ENCODE results near the gene AOC2.
"Not testable (repeated sequence)": the region's sequence is repeated elsewhere in the genome, so short reads cannot be mapped to it uniquely, and the experiment has no call there.

The AOC2 gene

GRCh38 chr17:42853004-42853403 is 8.6 kb downstream of the AOC2 start:
- no peak overlapping the region for H3K4me3 ChIP-seq (ENCODE audit: low read depth, low read length)

- no peak overlapping the region for H3K4me3 ChIP-seq (ENCODE audit: low read depth, low read length)
Observed at GRCh38 chr17:42853597-42853967, 9.2 kb downstream of the AOC2 start.

- H3K4me3 ChIP-seq (ENCODE audit: low read depth, low read length), result no peak overlapping the region
Observed at GRCh38 chr17:42853968-42854790, 9.8 kb downstream of the AOC2 start.

- H3K4me3 ChIP-seq (ENCODE audit: low read depth, low read length), result no peak overlapping the region
Observed at GRCh38 chr17:42855048-42855596, 10.7 kb downstream of the AOC2 start.

- not testable (repeated sequence) for H3K4me3 ChIP-seq (ENCODE audit: low read depth, low read length)
Observed at GRCh38 chr17:42856093-42856492, 11.7 kb downstream of the AOC2 start.

GRCh38 chr17:42856516-42856915 is 12.1 kb downstream of the AOC2 start:
- not testable (repeated sequence) for H3K4me3 ChIP-seq (ENCODE audit: low read depth, low read length)

GRCh38 chr17:42857389-42857788 is 13.0 kb downstream of the AOC2 start:
- no peak overlapping the region for H3K4me3 ChIP-seq (ENCODE audit: low read depth, low read length)

DNA sequence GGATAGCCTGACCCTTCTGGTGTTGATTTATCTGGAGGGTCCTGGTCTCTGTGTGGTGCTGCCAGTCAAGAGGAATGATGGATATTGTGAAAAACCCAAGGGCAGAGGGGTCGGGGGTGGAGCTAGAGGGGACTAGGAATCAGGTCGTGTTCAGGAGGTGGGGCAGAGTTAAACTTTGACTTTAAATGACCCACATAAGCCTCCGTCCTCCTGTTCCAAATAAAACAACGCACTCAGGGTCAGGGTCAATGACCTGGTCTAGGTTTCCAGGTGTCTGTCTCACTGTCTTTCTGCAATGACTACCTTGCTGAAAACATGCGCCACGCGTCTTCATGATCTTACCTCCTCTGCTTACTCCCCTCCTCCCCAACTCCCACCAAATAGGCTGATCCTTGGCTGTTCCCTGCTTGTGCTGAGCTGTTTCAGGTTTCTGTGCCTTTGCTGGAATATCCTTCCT is 21.3 kb downstream of the AOC2 start:
- no peak overlapping the region for H3K4me3 ChIP-seq (ENCODE audit: low read depth, low read length)

DNA sequence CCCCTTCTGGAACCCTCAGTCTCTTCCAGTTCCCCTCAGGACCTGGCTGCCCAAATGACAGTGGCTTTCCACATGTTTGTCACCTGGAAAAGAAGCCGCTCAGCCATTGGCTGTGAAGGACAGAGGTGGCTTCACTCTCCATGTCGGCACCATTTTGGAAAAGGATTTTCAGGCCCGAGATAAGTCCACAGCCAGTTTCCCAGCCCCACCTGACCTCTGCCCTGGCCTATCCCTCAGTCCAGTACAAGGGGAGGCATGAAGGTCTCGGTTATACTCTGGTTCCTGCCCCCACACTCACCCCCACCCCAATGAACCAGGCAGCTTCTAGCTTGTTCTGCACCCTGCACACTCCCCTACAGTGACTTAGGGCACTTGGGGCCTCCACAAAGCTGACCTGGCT is 21.8 kb downstream of the AOC2 start:
- no peak overlapping the region for H3K4me3 ChIP-seq (ENCODE audit: low read depth, low read length)

- no peak overlapping the region for H3K4me3 ChIP-seq (ENCODE audit: low read depth, low read length)
Observed at GRCh38 chr17:42866631-42867575, 22.5 kb downstream of the AOC2 start.

GRCh38 chr17:42867694-42868261 is 23.4 kb downstream of the AOC2 start:
- not testable (repeated sequence) for H3K4me3 ChIP-seq (ENCODE audit: low read depth, low read length)

DNA sequence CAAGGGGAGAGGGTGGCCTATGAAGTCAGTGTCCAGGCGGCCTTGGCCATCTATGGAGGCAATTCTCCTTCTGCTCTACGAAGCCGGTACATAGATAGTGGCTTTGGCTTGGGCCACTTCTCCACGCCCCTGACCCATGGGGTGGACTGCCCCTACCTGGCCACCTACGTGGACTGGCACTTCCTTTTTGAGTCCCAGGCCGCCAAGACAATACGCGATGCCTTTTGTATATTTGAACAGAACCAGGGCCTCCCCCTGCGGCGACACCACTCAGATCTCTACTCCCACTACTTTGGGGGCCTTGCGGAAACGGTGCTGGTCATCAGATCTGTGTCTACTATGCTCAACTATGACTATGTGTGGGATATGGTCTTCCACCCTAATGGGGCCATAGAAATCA is 24.0 kb downstream of the AOC2 start:
- H3K4me3 ChIP-seq (ENCODE audit: low read depth, low read length), result no peak overlapping the region

DNA sequence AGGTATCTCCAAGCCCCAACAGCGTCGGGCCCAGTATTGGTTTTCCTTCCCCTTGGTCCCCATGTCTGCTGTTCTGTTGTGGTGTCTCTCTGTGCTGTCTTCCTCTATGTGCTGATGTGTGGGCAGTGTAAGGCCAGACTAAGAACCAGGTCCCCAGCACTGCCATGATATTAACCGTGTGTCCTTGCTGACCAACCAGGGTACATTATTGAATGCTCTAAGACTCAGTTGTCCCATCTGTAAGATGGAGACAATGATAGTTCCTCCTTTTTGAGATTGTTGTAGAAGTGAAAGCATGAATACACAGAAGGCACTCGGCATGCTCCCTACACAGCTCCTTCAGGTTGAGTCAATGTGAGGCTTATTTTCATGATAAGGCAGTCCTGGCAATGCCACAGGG is 27.3 kb downstream of the AOC2 start:
- H3K4me3 ChIP-seq (ENCODE audit: low read depth, low read length), result no peak overlapping the region

DNA sequence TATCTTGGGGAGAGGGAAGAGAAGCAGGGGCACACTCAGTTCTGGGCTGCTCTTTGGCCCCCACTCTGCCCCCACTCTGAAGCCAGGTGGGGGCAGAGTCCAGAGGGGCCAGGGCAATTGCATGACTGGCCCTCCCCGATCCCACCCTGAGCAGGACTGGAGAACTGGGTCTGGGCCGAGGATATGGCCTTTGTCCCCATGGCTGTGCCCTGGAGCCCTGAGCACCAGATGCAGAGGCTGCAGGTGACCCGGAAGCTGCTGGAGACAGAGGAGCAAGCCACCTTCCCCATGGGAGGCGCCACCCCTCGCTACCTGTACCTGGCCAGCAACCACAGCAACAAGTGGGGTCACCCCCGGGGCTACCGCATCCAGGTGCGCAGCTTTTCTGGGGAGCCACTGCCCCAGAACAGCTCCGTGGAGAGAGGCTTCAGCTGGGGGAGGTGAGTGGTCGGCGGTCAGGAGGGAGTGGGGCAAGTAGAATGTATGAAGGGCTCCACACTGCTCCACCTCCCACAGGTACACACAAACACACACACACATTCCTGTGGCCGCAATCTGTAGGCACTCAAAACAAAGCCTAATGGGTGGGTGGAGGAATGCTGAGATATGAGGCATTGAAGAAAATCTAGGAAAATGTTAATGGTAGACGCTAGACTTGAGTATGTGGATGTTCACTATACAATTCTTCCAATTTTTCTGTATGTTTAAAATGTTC is 28.0 kb downstream of the AOC2 start:
- H3K4me3 ChIP-seq (ENCODE audit: low read depth, low read length), result no peak overlapping the region

DNA sequence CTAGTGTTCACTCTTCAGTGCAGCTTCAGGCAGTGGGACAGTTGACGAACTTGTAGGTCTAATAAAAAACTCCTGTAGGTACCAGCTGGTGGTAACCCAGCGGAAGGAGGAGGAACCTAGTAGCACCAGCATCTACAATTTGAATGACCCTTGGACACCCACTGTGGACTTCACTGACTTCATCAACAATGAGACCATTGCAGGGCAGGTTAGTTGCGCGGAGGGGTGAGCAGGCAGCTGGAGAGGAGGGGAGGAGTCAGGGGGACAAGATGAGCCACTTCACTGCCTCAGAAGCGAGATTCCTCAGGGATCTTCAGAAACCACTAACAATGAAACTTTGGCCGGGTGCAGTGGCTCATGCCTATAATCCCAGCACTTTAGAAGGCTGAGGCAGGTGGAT is 28.9 kb downstream of the AOC2 start:
- H3K4me3 ChIP-seq (ENCODE audit: low read depth, low read length), result no peak overlapping the region

GRCh38 chr17:42873932-42874695 is 29.7 kb downstream of the AOC2 start:
- not testable (repeated sequence) for H3K4me3 ChIP-seq (ENCODE audit: low read depth, low read length)

- no peak overlapping the region for H3K4me3 ChIP-seq (ENCODE audit: low read depth, low read length)
Observed at GRCh38 chr17:42877037-42877436, 32.7 kb downstream of the AOC2 start.

DNA sequence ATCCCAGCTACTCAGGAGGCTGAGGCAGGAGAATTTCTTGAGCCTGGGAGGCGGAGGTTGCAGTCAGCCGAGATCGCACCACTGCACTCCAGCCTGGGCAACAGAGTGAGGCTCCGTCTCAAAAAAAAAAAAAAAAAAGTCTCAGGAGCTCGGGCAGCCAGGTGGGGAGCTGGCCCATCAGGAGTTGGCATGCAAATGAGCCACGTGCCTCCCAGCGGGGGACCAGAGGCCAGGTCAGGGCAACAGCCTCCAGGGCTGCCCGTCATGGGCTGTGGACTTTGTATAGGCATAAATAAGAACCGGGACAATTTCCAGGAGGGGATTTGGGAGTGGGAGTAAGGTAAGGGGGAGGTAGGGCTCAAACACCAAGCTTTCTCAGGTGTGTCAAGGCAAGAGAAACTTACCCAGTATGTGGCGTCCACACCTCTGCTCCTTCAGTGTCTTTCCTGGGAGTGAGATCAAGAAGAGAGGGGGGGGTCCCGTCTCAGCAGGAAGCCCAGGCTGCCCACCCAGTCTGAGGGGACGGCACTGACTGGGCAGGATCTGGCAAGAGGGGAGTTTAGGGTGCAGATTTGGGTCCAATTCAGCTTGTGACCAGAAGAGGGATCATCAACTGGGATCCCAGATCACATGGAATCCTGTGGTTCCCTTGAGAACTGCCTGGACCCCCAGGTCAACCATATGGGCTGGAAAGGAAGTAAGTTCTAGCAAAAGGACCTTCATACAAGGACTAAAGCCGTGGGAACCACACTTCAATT is 33.9 kb downstream of the AOC2 start:
- no peak overlapping the region for H3K4me3 ChIP-seq (ENCODE audit: low read depth, low read length)

DNA sequence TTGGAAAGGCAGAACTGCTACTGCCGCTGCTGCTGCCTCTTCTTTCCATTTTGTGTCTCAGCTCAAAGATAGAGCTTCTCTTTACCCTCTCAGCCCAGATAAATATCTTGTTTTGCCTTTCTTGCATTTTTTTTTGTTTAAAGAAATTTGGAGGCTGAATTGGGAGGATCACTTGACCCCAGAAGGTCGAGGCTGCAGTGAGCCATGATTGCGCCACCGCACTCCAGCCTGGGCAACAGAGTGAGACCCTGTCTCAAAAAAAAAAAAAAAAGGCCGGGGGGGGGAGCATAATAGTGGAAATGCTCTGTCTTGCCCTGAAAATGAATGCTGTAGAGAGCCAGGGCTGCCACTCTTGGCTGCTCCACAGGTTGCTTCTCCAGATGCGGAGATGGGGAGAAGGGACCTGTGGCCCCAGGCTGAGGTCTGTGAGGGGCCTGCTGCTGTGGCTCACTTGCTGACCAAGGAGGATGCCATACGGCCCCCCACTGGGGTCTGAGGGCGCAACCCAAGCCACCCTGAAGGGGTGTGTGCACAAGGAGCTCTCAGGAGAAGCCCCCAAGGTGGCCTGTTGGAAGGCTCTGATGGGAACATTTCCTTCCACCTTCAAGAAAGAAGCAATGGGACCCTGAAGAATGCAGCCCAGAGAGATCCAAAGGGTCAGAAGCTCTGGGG is 34.7 kb downstream of the AOC2 start:
- no peak overlapping the region for H3K4me3 ChIP-seq (ENCODE audit: low read depth, low read length)
